ENCODE data around the gene PLPPR5. TPM values are rescaled to one million over a fixed set of nuclear protein-coding genes. Genes with fewer than 3 reads are reported as not detected.
"Not testable (repeated sequence)": the region's sequence is repeated elsewhere in the genome, so short reads cannot be mapped to it uniquely, and the experiment has no call there.

Gene PLPPR5
- total RNA-seq, 1 donor from 2014 or later, result 2.0 TPM

DNA sequence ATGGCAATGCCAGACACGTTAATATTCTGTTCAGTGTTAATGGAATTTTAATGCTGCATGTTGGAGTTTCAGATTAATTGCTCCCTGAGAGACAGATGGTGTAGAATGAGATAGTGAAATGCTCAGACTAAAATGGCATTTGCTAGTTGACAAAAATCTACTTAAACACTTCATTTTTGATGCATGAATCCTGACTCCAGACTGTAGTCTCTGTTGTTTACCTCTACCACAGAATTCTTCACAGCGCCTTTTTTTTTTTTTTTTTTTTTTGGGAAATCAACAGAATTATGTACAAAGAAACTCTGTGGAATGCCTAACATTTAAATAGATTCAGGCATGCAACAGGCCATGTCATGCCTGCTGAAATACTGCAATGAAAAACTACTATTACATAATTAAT, 111.3 kb downstream of the PLPPR5 start:
- H3K4me1 Mint-ChIP-seq (ENCODE audit: low read depth, unreplicated experiment), result peaks cover 4% of the 10 kb centered on the region

DNA sequence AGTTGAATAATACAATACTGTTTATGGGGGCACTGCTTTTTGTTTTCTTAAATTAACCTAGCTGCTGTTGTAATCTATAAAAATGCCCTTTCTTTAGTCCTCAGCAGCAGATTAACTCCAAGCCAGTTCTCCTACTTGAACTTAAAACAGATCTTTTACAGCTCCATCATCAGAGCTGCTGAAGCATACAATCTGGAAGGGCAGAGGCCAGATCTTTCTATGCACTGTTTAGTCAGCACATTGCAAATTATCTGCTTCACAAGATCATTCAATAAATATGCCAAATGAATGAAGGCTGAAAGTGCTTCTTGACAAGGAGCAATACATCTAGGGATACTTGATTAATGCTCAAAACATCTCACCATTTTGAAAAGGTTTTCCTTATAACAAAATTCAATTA, 115.8 kb downstream of the PLPPR5 start:
- Mint-ChIP-seq H3K9me3 (ENCODE audit: unreplicated experiment) (no peaks in the 10 kb centered on the region), H3K27ac (ENCODE audit: unreplicated experiment) (no peak overlapping the region), H3K4me1 (ENCODE audit: low read depth, unreplicated experiment) (peaks cover 1% of the 10 kb centered on the region), H3K36me3 (ENCODE audit: unreplicated experiment) (no peaks in the 10 kb centered on the region), H3K4me3 (ENCODE audit: unreplicated experiment) (no peak overlapping the region), H3K27me3 (ENCODE audit: unreplicated experiment) (no peaks in the 10 kb centered on the region)
- TF ChIP-seq, protein P1, sequence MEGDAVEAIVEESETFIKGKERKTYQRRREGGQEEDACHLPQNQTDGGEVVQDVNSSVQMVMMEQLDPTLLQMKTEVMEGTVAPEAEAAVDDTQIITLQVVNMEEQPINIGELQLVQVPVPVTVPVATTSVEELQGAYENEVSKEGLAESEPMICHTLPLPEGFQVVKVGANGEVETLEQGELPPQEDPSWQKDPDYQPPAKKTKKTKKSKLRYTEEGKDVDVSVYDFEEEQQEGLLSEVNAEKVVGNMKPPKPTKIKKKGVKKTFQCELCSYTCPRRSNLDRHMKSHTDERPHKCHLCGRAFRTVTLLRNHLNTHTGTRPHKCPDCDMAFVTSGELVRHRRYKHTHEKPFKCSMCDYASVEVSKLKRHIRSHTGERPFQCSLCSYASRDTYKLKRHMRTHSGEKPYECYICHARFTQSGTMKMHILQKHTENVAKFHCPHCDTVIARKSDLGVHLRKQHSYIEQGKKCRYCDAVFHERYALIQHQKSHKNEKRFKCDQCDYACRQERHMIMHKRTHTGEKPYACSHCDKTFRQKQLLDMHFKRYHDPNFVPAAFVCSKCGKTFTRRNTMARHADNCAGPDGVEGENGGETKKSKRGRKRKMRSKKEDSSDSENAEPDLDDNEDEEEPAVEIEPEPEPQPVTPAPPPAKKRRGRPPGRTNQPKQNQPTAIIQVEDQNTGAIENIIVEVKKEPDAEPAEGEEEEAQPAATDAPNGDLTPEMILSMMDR (IDR thresholded peaks at IDR 0.05; ENCODE audit: partially characterized antibody, unreplicated experiment), result no peak
- no peak for DNase-seq

More for the DNA sequence above, 111.3 kb downstream of the PLPPR5 start:
- no peak overlapping the region for H3K4me3 Mint-ChIP-seq (ENCODE audit: unreplicated experiment)
- TF ChIP-seq, protein P1 (IDR thresholded peaks at IDR 0.05; ENCODE audit: partially characterized antibody, unreplicated experiment), result no peak
- no peaks in the 10 kb centered on the region for H3K9me3 Mint-ChIP-seq (ENCODE audit: unreplicated experiment)
- no peaks in the 10 kb centered on the region for H3K36me3 Mint-ChIP-seq (ENCODE audit: unreplicated experiment)
- H3K27me3 Mint-ChIP-seq (ENCODE audit: unreplicated experiment), result no peaks in the 10 kb centered on the region
- DNase-seq, result no peak
- no peak overlapping the region for H3K27ac Mint-ChIP-seq (ENCODE audit: unreplicated experiment)

DNA sequence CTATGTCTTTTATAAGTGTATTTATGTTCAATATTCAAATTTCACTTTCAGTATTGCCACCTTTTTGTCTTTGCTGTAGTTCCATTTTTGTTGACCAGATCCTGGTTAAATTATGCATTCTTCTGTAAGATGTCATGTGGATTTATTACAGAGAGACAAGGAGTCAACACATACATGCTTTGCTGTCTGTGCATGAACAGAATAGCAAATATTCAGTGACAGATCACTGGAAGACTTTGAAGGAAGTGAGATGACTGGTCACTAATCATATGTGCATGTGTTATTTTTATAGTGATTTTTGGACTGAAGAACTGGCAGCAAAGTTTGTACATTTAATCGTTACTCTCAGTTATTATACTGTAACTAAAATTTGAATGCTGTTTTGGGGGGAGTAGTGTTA, 117.2 kb downstream of the PLPPR5 start:
- no peaks in the 10 kb centered on the region for H3K36me3 Mint-ChIP-seq (ENCODE audit: unreplicated experiment)
- H3K27me3 Mint-ChIP-seq (ENCODE audit: unreplicated experiment), result no peaks in the 10 kb centered on the region
- no peak overlapping the region for H3K4me3 Mint-ChIP-seq (ENCODE audit: unreplicated experiment)
- H3K9me3 Mint-ChIP-seq (ENCODE audit: unreplicated experiment), result no peaks in the 10 kb centered on the region
- TF ChIP-seq, protein P1 (IDR thresholded peaks at IDR 0.05; ENCODE audit: partially characterized antibody, unreplicated experiment), result no peak
- H3K27ac Mint-ChIP-seq (ENCODE audit: unreplicated experiment), result no peak overlapping the region
- no peaks in the 10 kb centered on the region for H3K4me1 Mint-ChIP-seq (ENCODE audit: low read depth, unreplicated experiment)
- DNase-seq, result no peak

DNA sequence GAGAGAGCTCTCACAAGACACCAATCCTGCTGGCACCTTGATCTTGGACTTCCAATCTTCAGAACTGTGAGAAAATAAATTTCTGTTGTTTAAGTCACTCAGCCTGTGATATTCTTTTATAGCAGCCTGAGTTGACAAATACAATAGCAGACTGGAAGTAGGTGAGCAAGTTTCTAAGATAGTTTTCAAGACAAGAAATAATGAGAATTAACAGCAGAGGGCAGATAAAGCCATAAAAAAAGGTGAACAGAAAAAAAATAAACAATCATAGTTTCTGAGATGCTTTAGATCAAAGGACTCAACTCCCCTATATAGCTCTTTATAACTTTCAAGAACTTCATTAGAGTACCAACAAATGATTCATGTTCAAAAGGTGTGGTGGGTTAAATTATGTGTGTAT, 119.8 kb downstream of the PLPPR5 start:
- Mint-ChIP-seq H3K4me3 (ENCODE audit: unreplicated experiment) (no peak overlapping the region), H3K36me3 (ENCODE audit: unreplicated experiment) (no peaks in the 10 kb centered on the region), H3K9me3 (ENCODE audit: unreplicated experiment) (no peaks in the 10 kb centered on the region), H3K27ac (ENCODE audit: unreplicated experiment) (no peak overlapping the region), H3K27me3 (ENCODE audit: unreplicated experiment) (peaks cover 1% of the 10 kb centered on the region), H3K4me1 (ENCODE audit: low read depth, unreplicated experiment) (no peaks in the 10 kb centered on the region)
- TF ChIP-seq, protein P1 (IDR thresholded peaks at IDR 0.05; ENCODE audit: partially characterized antibody, unreplicated experiment), result no peak
- DNase-seq, result no peak

DNA sequence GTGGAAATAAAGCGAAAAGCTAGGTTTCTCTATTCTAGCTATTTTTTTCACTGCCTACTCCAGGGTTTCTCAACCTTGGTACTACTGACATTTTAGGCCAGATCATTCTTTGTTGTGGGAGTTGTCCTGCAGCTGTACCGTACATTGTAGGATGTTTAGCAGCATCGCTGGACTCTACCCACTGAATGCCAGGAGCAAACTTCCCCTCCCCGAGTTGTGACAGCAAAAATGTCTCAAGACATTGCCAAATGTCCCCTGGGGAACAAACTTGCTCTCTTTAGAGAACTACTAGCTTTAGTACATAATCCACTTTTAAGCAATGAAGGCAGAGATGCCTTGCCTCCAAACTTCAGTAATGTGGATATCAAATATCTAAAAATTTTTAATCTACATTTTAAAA, 122.8 kb downstream of the PLPPR5 start:
- no peak overlapping the region for H3K4me3 Mint-ChIP-seq (ENCODE audit: unreplicated experiment)
- no peak for DNase-seq
- no peaks in the 10 kb centered on the region for H3K36me3 Mint-ChIP-seq (ENCODE audit: unreplicated experiment)
- no peaks in the 10 kb centered on the region for H3K4me1 Mint-ChIP-seq (ENCODE audit: low read depth, unreplicated experiment)
- H3K9me3 Mint-ChIP-seq (ENCODE audit: unreplicated experiment), result no peaks in the 10 kb centered on the region
- peaks cover 4% of the 10 kb centered on the region for H3K27me3 Mint-ChIP-seq (ENCODE audit: unreplicated experiment)
- H3K27ac Mint-ChIP-seq (ENCODE audit: unreplicated experiment), result no peak overlapping the region
- TF ChIP-seq, protein P1 (IDR thresholded peaks at IDR 0.05; ENCODE audit: partially characterized antibody, unreplicated experiment), result no peak

DNA sequence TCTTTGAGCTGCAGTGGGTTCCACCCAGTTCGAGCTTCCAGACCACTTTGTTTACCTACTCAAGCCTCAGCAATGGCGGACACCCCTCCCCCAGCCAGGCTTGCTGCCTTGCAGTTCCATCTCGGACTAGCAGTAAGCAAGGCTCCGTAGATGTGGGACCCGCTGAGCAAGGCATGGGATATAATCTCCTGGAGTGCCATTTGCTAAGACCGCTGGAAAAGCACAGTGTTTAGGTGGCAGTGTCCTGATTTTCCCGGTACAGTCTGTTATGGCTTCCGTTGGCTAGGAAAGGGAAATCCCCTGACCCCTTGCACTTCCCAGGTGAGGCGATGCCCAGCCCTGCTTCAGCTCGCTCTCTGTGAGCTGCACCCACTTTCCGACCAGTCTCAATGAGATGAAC, 123.4 kb downstream of the PLPPR5 start:
- not testable (repeated sequence) for H3K36me3 Mint-ChIP-seq (ENCODE audit: unreplicated experiment); H3K27ac Mint-ChIP-seq (ENCODE audit: unreplicated experiment); H3K4me1 Mint-ChIP-seq (ENCODE audit: low read depth, unreplicated experiment); H3K4me3 Mint-ChIP-seq (ENCODE audit: unreplicated experiment); H3K9me3 Mint-ChIP-seq (ENCODE audit: unreplicated experiment); H3K27me3 Mint-ChIP-seq (ENCODE audit: unreplicated experiment); DNase-seq
